NT2/D1 (cell line): ENCODE data around the gene ARID1B.

Source experiments
- SUZ12 ChIP-seq: IDR thresholded peaks from 2 replicates; pipeline ENCODE4 v1.6.1; 2011; ENCODE audit not compliant: insufficient read length, insufficient read depth; ENCODE audit errors: extremely low read depth
- YY1 ChIP-seq: IDR thresholded peaks from 2 replicates; pipeline ENCODE4 v1.6.1; 2011; ENCODE audit not compliant: insufficient read length, insufficient read depth
- ZNF274 ChIP-seq: IDR thresholded peaks from 2 replicates; pipeline ENCODE4 v1.6.1; 2011; ENCODE audit warnings: mild to moderate bottlenecking, low read depth, low read length

- TF ChIP-seq YY1 (no peak), SUZ12 (no peak), ZNF274 (no peak)
Observed at GRCh38 chr6:156912431-156912830, 135.3 kb downstream of the ARID1B start.
